ENCODE measurements around the gene AMPD3.

The AMPD3 gene

DNA sequence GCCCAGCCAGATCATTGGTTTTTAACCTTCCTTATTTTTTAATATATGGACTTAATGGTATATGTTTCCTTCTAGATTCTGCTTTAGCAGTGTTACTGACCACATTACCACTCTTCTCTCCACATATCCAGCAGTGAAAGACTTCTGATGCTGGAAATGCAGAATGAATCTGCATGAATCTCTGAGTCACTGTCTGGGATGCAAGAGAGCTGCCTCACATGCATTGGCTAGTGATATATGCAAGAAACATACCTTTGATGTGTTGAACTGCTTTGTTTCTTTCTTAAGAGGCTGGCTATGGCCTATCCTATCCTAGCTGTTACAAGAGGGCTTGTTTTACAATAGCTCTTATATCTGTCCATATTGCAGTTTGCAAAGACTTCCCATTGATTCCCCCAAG is 16.6 kb upstream of the AMPD3 start:
- no peak overlapping the region for H3K4me3 ChIP-seq (ENCODE audit: low read depth, low read length)
- peak; percentile 43 for DNase-seq (ENCODE audit: low read depth)
- no peak for TF ChIP-seq CTCF (conservative IDR thresholded peaks at IDR 0.05; ENCODE audit: low read depth, low read length)

DNA sequence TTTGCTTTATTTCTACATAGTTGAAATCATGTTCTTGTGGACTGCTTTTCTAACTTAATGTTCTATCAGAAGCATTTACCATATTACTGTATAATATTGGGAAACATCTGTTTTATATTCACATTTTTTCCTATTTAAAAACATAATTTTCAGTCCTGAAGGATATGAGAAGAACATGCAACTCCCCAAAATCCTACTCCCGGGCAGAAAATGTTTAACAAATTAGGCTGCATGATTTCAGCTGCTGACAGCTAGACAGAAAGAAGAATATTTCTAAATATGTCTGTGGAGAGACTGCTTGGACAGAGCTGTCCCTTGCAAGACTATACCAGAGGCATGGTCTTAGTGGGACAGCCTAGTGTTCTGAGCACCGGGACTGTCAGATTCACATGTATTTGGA is 15.7 kb upstream of the AMPD3 start:
- DNase-seq (ENCODE audit: low read depth) = no peak
- no peak overlapping the region for H3K4me3 ChIP-seq (ENCODE audit: low read depth, low read length)
- TF ChIP-seq CTCF (conservative IDR thresholded peaks at IDR 0.05; ENCODE audit: low read depth, low read length) = no peak

- no peak for DNase-seq (ENCODE audit: low read depth)
- no peak for TF ChIP-seq CTCF (conservative IDR thresholded peaks at IDR 0.05; ENCODE audit: low read depth, low read length)
- no peak overlapping the region for H3K4me3 ChIP-seq (ENCODE audit: low read depth, low read length)
These were observed 15.1 kb upstream of the AMPD3 start for GRCh38 chr11:10439924-10440323.

GRCh38 chr11:10440401-10440800 is 14.7 kb upstream of the AMPD3 start:
- H3K4me3 ChIP-seq (ENCODE audit: low read depth, low read length) = no peak overlapping the region
- no peak for TF ChIP-seq CTCF (conservative IDR thresholded peaks at IDR 0.05; ENCODE audit: low read depth, low read length)
- no peak for DNase-seq (ENCODE audit: low read depth)

GRCh38 chr11:10441091-10441490 is 14.0 kb upstream of the AMPD3 start:
- peak; percentile 65 for DNase-seq (ENCODE audit: low read depth)
- peak; percentile 12 for TF ChIP-seq CTCF (conservative IDR thresholded peaks at IDR 0.05; ENCODE audit: low read depth, low read length)

GRCh38 chr11:10441652-10442503 is 13.2 kb upstream of the AMPD3 start:
- no peak for TF ChIP-seq CTCF (conservative IDR thresholded peaks at IDR 0.05; ENCODE audit: low read depth, low read length)
- H3K4me3 ChIP-seq (ENCODE audit: low read depth, low read length) = no peak overlapping the region
- no peak for DNase-seq (ENCODE audit: low read depth)

More at GRCh38 chr11:10441091-10441490, 14.0 kb upstream of the AMPD3 start:
- H3K4me3 ChIP-seq (ENCODE audit: low read depth, low read length) = no peak overlapping the region

DNA sequence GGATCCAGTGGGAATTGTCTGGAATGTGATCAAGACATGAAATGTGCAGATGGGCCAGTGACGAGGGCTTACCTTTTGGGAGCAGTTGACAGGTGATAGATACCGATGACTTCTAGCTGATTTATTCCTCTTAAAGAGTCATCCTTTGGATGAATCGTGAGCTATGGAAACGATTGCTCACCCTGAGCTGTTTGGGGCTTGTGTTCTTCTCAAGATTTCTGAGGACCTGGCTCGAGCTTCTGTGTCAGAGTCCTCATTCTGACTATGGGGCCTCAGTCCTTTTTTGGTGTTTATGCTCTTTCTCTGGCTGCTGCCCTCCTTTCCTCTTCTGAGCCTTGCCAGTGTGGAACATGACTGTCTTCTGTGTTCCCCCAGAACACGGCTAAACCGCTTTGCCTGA is 11.9 kb upstream of the AMPD3 start:
- no peak overlapping the region for H3K4me3 ChIP-seq (ENCODE audit: low read depth, low read length)
- no peak for DNase-seq (ENCODE audit: low read depth)
- no peak for TF ChIP-seq CTCF (conservative IDR thresholded peaks at IDR 0.05; ENCODE audit: low read depth, low read length)
